CD4-positive, alpha-beta T cell treated with Interferon alpha-2 for 1 hour (primary cell): ENCODE results near the gene HSD17B13.
"Not testable (repeated sequence)": the region's sequence is repeated elsewhere in the genome, so short reads cannot be mapped to it uniquely, and the experiment has no call there.

Source experiments
- DNase-seq, 2 donors: peaks; one replicate each; pipeline ENCODE4 v3.0.0-alpha.2; 2020 to 2022

HSD17B13 gene, protein sequence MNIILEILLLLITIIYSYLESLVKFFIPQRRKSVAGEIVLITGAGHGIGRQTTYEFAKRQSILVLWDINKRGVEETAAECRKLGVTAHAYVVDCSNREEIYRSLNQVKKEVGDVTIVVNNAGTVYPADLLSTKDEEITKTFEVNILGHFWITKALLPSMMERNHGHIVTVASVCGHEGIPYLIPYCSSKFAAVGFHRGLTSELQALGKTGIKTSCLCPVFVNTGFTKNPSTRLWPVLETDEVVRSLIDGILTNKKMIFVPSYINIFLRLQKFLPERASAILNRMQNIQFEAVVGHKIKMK

DNA sequence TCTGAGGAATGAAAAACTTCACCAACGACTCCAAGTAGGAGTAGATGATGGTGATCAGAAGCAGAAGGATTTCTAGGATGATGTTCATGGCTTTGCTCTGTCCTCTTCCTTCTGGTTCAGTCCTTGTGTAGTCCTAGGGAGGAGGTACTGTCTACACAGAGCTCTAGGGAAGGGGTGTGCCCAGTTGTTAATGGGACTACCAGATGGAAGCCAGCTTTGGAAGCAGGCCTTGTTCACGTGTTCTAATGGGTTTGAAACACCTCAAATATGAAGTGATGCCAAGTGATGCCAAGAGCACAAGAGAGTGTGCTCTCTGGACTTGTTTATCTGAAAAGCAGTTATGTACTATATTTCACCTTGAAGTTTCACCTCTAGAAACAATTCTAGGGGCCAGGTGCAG, at the start of gene HSD17B13:
Gene HSD17B13 (minus strand): TSS at position 129 of the 400 bp plus-strand sequence. CDS start 41 bp downstream, at position 88.
- no peak for DNase-seq

DNA sequence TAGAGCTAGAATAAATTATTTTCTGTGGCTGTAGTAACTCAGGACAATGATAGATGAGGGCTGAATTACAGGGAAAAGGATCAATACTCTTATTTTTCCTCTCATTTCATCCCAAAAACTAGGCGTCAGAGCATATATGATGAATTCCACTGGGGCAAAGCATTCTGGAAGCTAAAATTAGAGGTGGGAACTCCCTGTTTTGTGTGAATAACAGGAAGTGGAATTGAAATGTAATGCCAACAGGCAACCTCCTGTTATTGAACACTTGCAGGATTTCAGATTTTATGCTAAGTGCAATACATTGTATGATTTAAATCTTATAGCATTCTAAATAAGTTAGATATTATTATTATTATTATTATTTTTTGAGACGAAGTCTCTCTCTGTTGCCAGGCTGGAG, 47.4 kb upstream of the HSD17B13 start:
- no peak for DNase-seq

DNA sequence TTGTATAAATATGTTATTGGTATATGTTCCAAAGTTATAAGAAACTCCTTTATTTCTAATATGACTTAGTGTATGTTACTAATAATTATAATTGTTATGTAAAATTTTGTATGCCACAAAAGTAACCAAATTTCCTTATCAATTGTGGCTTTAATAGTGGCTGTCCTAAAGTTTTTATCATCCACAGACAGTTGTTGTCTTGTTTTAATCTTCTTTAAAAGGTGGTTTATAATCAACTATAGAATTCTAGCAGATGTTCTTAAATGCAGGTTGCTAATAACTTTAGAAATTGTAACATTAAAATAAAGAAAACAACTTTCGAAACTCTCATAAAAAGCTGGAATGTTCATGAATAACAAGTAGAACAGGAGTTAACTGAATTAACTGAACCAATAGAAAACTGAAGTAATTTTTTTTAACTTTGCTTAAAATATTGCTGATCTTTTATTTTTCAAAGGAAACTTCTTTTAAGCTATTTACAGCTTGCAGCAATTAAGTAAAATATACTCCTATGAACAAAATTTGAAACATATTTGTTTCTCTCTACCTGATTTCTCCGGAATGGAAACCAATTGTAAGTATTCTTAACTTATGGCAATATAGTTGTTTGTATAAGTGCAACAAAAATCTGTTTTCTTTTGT, 44.0 kb upstream of the HSD17B13 start:
- DNase-seq: no peak

DNA sequence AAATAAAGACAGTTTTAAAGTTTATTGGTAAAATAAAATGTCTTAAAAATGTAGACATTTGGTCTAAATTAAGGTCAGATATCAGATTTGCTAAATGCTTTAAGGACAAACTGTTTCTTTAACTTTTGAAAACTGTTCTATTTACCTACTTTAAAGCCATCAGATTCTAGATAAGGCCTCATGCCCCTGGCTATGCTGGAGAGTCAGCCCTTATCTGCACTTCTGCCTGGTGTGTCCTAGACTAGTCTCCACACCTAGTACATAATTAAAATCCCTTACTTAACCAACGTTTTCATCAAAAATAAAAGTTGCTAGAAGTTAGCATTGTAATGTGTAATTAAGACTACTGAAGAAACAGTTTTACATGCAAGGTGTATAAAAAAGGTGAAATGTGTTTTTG, 42.7 kb upstream of the HSD17B13 start:
- DNase-seq: no peak

DNA sequence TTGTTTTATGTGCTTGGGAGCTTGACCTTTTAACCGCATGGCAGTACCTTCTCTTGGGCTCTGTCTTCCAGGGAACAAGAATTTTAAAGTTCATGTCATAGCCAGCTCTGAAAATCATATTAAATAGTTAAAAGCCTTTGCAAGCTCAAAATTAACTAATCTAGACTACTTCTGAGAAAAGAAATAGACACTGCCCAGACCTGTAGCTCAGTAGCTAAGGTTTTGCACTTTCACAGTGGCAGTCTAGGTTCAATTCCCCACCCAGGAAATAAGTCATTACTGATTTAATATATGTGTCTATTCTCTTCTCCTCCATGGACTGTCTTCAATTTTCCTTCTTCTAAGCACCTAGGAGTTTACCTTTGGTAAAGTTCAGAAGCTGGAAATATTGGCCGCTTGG, 40.9 kb upstream of the HSD17B13 start:
- DNase-seq: no peak

DNA sequence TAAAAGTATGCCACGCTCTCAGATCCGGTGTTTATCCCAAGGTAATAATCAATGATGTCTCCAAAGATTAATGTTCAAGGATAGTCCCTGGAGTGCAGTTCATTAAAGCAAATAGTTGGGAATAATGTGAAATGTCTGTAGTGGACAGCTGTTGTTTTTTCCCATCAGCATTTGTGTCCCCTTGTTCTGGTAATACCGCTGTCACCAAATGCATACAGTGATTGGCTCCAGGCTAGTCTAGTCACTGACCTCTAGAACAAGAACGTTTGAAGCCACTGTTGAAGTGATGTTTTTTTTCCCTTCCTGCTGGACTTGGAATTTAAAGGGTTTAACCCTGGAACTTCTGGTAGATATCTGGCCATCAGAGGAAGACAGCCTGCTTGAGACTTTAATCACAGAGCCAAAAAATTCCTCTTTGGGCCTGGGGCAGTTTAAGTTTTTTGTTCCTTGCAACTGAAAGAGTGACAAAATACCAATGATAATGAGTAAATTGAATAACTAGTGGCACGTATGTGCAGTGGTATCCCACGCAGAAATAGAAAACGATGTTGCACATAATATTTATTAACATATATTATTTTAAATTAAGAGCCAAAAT, 37.8 kb upstream of the HSD17B13 start:
- no peak for DNase-seq

DNA sequence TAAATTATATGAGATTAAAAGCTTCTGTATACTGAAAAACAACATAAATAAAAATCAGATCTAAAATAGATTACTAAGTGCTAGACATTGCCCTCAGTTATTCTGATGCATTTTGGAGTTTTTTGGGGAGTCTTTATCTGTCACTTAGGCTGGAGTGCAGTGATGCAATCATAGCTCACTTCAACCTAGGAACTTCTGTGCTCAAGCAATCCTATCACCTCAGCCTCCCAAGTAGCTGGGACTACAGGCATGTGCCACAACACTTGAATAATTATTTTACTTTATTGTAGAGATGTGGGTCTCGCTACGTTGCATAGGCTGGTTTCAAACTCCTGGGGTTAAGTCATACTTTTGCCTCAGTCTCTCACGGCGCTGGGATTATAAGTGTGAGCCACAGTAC, 36.6 kb upstream of the HSD17B13 start:
- no peak for DNase-seq

DNA sequence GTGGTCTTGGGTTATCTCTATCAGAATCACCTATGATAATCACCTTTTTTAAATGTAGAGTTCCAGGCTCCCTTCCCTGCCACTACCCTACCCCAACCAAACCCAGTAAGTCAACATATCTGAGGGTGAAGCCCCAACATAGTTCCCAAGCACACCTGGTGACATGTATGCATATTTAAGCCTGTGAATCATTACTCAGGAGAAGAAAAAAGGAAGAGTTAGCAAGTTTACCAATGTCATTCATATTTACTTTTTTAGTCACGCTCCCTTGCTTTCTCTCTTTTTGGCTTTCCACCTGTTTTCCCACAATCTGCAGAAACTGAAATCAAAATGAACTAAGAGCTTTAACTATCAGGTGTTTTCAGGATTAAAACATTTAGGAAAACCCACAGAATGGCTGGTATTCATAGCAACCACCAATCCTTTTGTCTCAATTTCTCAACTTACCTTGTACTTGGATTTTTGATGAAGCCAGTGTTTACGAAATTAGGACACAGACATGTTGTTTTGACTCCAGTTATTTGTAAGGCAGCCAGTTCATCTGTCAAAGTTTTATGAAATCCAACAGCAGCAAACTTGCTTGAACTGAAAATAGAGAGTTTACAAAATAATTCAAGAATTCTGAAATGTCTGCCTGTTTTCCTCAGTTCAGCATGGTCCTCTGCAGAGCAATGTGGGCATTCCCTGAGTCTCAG, 34.3 kb upstream of the HSD17B13 start:
- DNase-seq: no peak

DNA sequence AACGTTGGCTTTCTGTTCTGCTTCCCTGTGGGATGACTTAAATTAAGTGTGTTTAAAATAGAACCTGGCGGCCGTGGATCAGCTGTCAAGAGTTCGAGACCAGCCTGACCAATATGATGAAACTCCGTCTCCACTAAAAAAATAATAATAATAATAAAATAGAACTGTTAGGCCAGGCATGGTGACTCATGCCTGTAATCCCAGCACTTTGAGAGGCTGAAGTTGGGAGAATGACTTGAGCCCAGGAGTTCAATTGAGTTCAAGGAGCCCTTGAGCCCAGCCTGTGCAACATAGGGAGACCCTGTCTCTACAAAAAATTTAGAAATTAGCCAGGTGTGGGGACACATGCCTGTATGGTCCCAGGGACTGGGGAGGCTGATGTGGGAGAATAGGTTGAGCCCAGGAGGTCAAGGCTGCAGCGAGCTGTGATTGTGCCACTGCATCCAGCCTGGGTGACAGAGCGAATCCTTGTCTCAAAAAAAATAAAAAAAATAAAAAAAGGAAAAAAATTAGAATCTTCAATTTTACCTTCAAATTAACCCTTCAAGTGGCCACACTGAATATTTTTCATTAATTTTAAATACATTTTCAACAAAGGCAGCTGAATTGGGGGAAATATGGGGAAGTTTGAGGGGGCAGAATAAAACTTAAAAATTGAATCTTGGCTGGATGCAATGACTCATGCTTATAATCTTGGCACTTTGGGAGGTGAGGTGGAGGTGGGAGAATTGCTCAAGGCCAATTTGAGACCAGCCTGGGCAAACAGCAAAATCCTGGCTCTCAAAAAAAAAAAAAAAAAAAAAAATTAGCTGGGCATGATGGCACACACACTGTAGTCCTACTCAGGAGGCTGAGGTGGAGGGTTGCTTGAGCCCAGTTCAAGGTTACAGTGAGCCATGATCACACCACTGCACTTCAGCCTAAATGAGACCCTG, 31.8 kb upstream of the HSD17B13 start:
- no peak for DNase-seq

DNA sequence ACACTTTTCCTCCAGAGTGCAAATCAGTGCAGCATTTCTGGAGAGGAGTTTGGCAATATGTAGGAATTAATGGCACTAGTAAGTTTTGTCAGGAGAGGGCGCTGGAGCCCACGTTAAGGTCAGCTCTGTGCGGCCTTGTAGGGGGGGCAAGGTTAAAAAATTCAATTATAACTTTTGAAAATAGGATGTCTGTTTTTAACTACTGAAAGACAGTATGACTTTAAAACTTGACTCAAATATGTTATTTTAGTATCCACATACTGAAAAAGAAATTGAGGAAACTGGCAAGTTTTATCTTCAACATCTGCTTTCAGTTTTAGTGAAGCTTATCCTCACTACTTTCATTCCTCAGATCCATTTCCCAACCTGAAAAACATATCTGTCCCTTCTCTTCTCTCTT, 30.9 kb upstream of the HSD17B13 start:
- DNase-seq: peak in 1 of 2 donors; percentile 29

DNA sequence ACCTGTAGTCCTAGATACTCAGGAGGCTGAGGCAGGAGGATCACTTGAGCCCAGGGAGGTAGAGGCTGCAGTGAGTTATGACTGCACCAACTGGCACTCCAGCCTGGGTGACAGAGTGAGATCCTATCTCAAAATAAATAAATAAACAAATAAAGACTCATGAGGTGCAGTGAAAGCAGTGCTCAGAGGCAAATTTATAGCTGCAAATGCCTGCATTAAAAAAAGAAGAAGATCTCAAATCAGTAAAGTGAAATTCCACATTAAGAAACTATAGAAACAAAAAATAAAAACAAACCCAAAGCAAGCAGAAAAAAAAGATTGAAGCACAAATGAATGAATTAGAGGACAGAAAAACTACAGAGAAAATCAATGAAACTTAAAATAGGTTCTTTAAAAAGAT, 22.5 kb upstream of the HSD17B13 start:
- DNase-seq: no peak

DNA sequence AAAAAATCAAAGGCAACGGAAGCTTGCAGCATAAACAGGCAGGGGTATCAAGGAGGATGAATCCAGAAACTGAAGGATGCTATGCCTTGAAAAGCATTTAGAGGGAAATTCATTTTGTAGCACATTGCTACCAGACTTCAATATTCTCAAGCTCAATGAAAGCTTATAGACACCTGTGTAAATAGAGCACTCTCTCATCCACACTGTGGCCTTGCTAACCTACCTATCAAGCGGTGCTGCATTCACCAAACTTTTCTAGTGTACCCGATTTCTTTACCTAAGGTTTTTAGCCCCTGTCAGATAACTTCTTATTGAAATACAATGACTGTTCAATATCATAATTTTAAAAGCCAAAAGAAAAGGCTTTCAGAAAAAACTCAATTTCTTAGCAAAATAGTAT, 20.2 kb upstream of the HSD17B13 start:
- DNase-seq: no peak

DNA sequence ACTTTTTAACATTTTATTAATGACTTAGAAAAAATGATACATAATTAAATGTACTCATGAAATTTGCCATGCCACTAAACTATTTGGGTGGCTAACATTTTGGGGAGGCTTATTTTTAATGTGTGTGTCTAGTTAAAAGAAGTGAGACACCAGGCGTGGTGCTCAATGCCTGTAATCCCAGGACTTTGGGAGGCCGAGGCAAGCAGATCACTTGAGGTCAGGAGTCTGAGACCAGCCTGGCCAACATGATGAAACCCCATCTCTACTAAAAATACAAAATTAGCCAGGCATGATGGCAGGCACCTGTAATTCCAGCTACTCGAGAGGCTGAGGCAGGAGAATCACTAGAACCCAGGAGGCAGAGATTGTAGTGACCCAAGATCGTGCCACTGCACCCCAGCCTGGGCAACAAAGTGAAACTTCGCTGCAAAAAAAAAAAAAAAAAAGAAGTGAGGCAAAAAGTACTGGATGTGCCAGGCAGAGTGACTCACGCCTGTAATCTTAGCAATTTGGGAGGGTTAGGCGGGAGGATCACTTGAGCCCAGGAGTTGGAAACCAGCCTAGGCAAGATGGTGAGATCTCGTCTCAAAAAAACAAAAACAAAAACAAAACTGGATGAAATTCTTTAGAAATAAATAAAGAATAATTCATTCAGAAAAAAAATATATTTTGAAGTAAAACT, 19.4 kb upstream of the HSD17B13 start:
- DNase-seq: not testable (repeated sequence)

DNA sequence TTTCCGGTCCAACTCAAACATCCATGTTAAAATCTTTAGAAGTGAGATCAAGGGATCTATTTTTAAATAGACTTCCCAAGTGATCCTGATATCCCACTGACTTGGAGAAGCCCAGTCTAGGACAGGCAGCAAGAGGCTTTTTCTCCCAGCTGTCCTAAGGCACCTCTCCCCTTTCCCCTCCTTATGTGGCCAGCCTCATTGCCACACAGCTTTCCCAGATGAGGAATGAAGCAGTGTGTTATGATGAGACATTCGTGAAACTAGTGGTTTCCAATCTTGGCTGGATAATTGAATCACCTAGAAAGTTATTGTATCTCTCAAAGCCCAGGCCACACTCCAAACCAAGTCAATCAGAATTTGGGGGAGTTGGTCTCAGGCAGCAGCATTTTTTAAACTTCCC, 16.8 kb upstream of the HSD17B13 start:
- DNase-seq: no peak

DNA sequence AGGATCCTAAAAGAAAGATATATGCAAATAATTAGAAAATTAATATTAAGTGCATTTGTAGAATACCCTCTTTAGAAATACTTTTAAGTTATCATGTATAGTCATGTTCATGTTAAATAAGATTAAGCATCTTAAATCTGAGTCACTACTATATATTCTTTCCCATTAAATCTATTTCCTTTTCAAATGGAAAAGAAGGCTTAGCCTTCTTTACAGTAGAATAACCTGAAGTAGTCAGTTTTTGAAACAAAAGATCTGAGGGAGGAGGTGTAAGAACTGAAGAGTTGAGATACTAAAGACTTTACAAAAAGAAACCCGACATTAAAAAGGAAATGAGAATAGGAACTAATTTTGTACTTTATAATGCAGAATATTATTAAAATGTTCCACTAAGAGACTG, 14.7 kb upstream of the HSD17B13 start:
- no peak for DNase-seq

DNA sequence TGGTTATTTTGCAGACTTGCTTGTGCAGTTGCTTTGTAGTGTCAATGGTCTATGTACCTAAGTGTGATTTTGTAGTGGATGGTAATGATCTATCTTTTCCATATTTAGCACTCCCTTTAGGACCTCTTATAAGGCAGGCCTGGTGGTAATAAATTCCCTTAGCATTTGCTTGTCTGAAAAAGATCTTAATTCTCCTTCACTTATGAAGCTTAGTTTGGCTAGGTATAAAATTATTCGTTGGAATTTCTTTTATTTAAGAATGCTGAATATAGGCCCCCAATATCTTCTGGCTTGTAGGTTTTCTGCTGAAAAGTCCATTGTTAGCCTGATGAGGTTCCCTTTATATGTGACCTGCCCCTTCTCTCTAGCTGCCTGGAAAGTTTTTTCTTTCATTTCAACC, 10.6 kb upstream of the HSD17B13 start:
- no peak for DNase-seq

DNA sequence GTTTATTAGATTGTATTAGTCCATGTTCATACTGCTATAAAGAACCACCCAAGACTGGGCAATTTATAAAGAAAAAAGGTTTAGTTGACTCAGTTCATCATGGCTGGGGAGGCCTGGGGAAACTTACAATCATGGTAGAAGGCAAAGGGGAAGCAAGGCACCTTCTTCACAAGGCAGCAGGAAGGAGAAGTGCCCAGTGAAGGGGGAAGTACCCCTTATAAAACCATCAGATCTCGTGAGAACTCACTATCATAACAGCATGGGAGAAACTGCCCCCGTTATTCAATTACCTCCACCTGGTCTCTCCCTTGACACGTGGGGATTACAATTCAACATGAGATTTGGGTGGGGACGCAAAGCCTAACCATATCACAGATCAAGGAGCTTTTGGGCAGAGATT, 8.1 kb upstream of the HSD17B13 start:
- no peak for DNase-seq

DNA sequence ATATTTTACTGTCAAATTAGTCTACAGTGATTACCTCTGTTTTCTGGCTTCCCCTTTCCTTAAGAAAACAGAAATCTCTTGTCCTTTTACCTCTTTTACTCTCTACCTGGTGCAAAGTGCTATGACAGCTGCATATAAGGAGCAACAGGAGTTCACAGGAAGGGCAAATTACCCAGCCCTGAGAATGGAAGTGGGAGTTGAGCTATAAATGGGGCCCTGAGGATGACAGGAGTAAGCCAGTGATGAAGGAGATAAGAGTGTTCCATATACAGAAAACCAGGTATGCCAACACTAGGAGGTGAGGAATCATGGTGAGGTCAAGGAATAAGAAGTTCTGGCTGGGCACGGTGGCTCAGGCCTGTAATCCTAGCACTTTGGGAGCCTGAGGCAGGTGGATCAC, 4.5 kb upstream of the HSD17B13 start:
- no peak for DNase-seq

DNA sequence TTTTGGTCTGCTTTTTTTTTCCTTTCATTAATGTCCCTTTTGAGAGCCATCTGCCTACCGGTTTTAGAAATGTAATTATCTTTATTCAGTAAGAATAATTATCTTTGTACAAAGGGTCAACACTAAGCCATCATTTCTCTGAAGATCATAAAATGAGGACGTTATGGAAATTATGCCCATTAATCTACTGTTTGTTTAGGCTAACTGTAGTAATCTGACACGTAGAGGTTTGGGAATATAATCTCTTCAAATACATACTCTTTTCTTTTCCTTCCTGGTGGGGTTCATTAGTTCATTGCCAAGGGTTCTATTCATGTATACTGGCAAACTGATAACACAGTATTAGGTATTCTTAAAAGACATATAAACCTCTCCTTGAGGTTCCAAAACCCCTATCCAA, 3.8 kb upstream of the HSD17B13 start:
- DNase-seq: no peak

DNA sequence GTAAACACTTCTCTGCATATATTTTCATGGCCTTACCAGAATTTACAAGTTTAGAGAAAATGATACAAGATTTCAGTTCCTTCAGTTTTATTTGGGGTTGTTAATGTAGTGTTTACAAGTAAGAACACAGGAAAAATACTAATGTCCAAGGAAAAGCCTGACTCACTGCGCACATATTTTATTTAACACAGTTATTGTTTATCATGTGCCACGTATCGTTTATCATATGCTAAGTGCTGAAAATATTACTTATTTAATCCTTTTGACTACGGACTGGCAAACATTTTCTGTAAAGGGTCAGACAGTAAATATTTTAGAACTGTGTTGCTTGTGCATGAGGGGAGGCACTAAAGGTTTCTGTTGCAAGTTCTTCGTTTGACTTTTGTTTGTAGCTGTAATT, 794 bp downstream of the HSD17B13 start:
- DNase-seq: no peak

DNA sequence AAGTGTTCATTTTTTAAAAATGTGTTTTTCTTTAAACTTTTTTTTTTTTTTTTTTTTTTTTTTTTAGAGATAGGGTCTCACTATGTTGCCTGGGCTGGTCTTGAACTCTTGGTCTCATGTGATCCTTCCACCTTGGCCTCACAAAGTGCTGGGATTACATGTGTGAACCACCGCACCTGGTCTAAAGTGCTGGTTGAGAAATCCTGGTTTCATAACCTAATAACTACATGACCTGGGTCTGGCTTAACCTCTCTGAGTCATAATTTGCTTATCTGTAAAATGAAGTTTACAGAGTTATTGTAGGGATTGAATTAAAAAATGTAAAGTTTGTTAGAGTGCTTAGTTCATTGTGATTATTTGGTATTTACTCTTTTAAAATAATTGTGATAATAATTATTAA, 5.2 kb downstream of the HSD17B13 start:
- DNase-seq: no peak

DNA sequence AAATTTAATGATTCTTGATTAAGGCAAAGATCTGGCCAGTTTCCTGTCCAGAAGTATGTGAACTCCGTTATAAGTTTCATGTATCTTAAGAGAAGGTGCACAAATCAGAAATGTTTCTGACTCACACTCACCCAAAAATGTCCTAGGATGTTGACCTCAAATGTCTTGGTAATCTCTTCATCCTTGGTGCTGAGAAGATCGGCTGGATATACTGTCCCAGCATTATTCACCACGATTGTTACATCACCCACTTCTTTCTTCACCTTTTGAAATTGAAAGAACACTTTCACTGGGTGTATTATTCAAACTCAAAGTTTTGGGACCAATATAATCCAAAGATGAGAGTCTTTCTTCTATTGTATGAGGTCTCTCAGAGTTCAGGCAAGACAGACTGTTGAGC, 5.7 kb downstream of the HSD17B13 start:
- no peak for DNase-seq
